Endothelial cell of umbilical vein (primary cell): Measurements from ENCODE around the gene ACTL7B. TPM values are rescaled to one million over a fixed set of nuclear protein-coding genes. Genes with fewer than 3 reads are reported as not detected.

ENCODE experiments used
- BruUV-seq: library from RNA; stranded (reverse); fragments of 400-500 nt; replicated peaks from 2 replicates; lab custom pipeline; 2021; lab: Mats Ljungman, UMichigan
- CTCF ChIA-PET: fragments of 300-600, 350-600 bp; sonication (Branson Sonifier 250); formaldehyde crosslinking; loops from one replicate; lab custom pipeline; 2021; ENCODE audit warnings: antibody characterized with exemption, inconsistent platforms; lab: Charles Lee
- POLR2A ChIA-PET: fragments of 300-600, 350-600 bp; sonication (Branson Sonifier 250); formaldehyde crosslinking; loops from one replicate; lab custom pipeline; 2021; ENCODE audit warnings: antibody characterized with exemption, inconsistent platforms; lab: Charles Lee
- DNase-seq: peaks from one replicate; pipeline ENCODE4 v3.0.0-alpha.2; 2011; ENCODE audit warnings: low read depth, low spot score
- FAIRE-seq: peaks from 2 replicates; lab custom pipeline; 2011; peaks lifted over from hg19 to GRCh38; lab: Jason Lieb, UNC
- H2AFZ ChIP-seq: 2 replicates; pipeline ENCODE4 v1.6.0; 2012; ENCODE audit warnings: low read depth, low read length, control low read depth, inconsistent platforms
- H3K27ac ChIP-seq: 2 replicates; pipeline ENCODE4 v1.5.1; 2011; ENCODE audit warnings: low read depth, mild to moderate bottlenecking, control low read depth, low read length, moderate library complexity; ENCODE audit not compliant: insufficient read depth
- H3K27me3 ChIP-seq, 2 experiments: 2 replicates each; pipeline versions ENCODE4 v1.6.0 to v1.6.1; 2011; ENCODE audit warnings: low read length in 2 of 2, mixed read lengths in 1 of 2; ENCODE audit not compliant: control insufficient read depth in 2 of 2, insufficient read depth in 2 of 2
- H3K36me3 ChIP-seq, 2 experiments: 2 replicates in 1 of 2; 3 replicates in 1 of 2; pipeline ENCODE4 v1.5.1; 2011; ENCODE audit warnings: low read length in 2 of 2, mild to moderate bottlenecking in 1 of 2, moderate library complexity in 1 of 2; ENCODE audit not compliant: control insufficient read depth in 2 of 2, insufficient read depth in 2 of 2; ENCODE audit errors: extremely low read depth in 1 of 2
- H3K4me1 ChIP-seq: 3 replicates; pipeline ENCODE4 v1.5.1; 2011; ENCODE audit warnings: mild to moderate bottlenecking, low read length; ENCODE audit not compliant: control insufficient read depth, insufficient read depth; ENCODE audit errors: extremely low read depth
- H3K4me2 ChIP-seq: 2 replicates; pipeline ENCODE4 v1.6.1; 2011; ENCODE audit warnings: low read length, control low read depth, mixed read lengths; ENCODE audit not compliant: insufficient read depth
- H3K4me3 ChIP-seq, 3 experiments: fragments of 200-600 bp in 1 of 3; sonication (generic), shearing (Covaris generic) in 1 of 3; replicated peaks in 1 of 3; 2 replicates each; pipeline ENCODE4 v1.5.1; 2011 to 2016; ENCODE audit warnings: control low read depth in 3 of 3, low read length in 3 of 3, mild to moderate bottlenecking in 2 of 3, inconsistent platforms in 1 of 3, low read depth in 1 of 3, moderate library complexity in 1 of 3; ENCODE audit not compliant: insufficient read depth in 1 of 3
- H3K79me2 ChIP-seq: 2 replicates; pipeline ENCODE4 v1.6.0; 2012; ENCODE audit warnings: low read length, inconsistent platforms; ENCODE audit not compliant: control insufficient read depth, insufficient read depth
- H3K9ac ChIP-seq: replicated peaks from 2 replicates; pipeline ENCODE3; 2011; ENCODE audit warnings: low read length, control low read depth; ENCODE audit not compliant: insufficient read depth; ENCODE audit errors: extremely low read depth
- H3K9me1 ChIP-seq: replicated peaks from 3 replicates; pipeline ENCODE4 v1.6.0; 2011; ENCODE audit warnings: mild to moderate bottlenecking, low read length; ENCODE audit not compliant: control insufficient read depth, insufficient read depth; ENCODE audit errors: extremely low read depth
- H3K9me3 ChIP-seq: replicated peaks from 2 replicates; pipeline ENCODE4 v1.5.1; 2012; ENCODE audit warnings: low read length, inconsistent platforms; ENCODE audit not compliant: control insufficient read depth, insufficient read depth
- H4K20me1 ChIP-seq: replicated peaks from 2 replicates; pipeline ENCODE3; 2011; ENCODE audit warnings: mild to moderate bottlenecking, low read length; ENCODE audit not compliant: control insufficient read depth, insufficient read depth; ENCODE audit errors: extremely low read depth
- CTCF ChIP-seq, 2 donors: IDR thresholded peaks; 1 replicate in 1 of 2; 2 replicates in 1 of 2; pipeline ENCODE4 v1.5.1; 2011; ENCODE audit warnings: low read length in 2 of 2, mild to moderate bottlenecking in 2 of 2, moderate library complexity in 2 of 2, control low read depth in 1 of 2, inconsistent platforms in 1 of 2, low read depth in 1 of 2; ENCODE audit not compliant: insufficient read depth in 1 of 2; ENCODE audit errors: extremely low read depth in 1 of 2
- EZH2 ChIP-seq: IDR thresholded peaks from 2 replicates; pipeline ENCODE4 v1.6.1; 2012; ENCODE audit warnings: borderline replicate concordance, low read depth, mild to moderate bottlenecking, moderate library complexity, low read length, inconsistent platforms; ENCODE audit not compliant: severe bottlenecking
- FOS ChIP-seq: IDR thresholded peaks from 2 replicates; pipeline ENCODE4 v1.6.1; 2011; ENCODE audit warnings: mild to moderate bottlenecking, low read length, moderate library complexity, borderline replicate concordance; ENCODE audit not compliant: insufficient read depth
- GATA2 ChIP-seq: IDR thresholded peaks from 2 replicates; pipeline ENCODE4 v1.7.0; 2011; ENCODE audit warnings: low read depth, mild to moderate bottlenecking, moderate library complexity, mixed read lengths, low read length; ENCODE audit not compliant: insufficient read length, insufficient read depth
- JUN ChIP-seq: IDR thresholded peaks from 2 replicates; pipeline ENCODE4 v1.6.1; 2011; ENCODE audit warnings: borderline replicate concordance, low read depth; ENCODE audit not compliant: insufficient read length, insufficient read depth
- MAX ChIP-seq: IDR thresholded peaks from 2 replicates; pipeline ENCODE4 v1.6.1; 2011; ENCODE audit not compliant: insufficient read depth, insufficient read length
- MYC ChIP-seq: IDR thresholded peaks from one replicate; pipeline ENCODE4 v1.6.1; 2011; ENCODE audit warnings: mild to moderate bottlenecking, low read depth, low read length
- POLR2A ChIP-seq: IDR thresholded peaks from 2 replicates; pipeline ENCODE4 v1.6.1; 2012; ENCODE audit warnings: low read depth, mild to moderate bottlenecking, control low read depth, low read length
- POLR2AphosphoS5 ChIP-seq: IDR thresholded peaks from 2 replicates; pipeline ENCODE4 v1.6.1; 2012; ENCODE audit warnings: low read depth, mild to moderate bottlenecking, control low read depth, low read length, moderate library complexity; ENCODE audit not compliant: insufficient read depth
- dilution Hi-C: fragments of 300-500 bp; cut with MboI; formaldehyde crosslinking; loops from one replicate; pipeline ENCODE4 v1.15.0; 2019; ENCODE audit warnings: low sequenced_read_pairs; ENCODE audit not compliant: extremely low pct_ligation_motif_present
- intact Hi-C: fragments of 100-400 bp; cut with micrococcal nuclease; formaldehyde crosslinking; loops from one replicate; pipeline ENCODE4 v1.10.0; 2022
- polyA plus RNA-seq, 4 experiments: library from polyadenylated mRNA; depleted of rRNA in 3 of 4; stranded (reverse) in 3 of 4; unstranded in 1 of 4; fragments of >200 nt; gene quantifications; 2 replicates each; pipeline versions ENCODE4 v1.2.1 to v1.2.3, GENCODE V29; 2011 to 2012; ENCODE audit warnings: missing spikeins in 1 of 4
- total RNA-seq: library from RNA; stranded (reverse); gene quantifications from 2 replicates; pipeline ENCODE4 v1.2.3, GENCODE V29; 2021

Gene ACTL7B
- total and polyA plus RNA-seq, 2 donors (not counting 3 experiments of a cell fraction or from before 2014, with no cell fraction given) = not detected

- BruUV-seq = no TSS peak
- CTCF ChIA-PET = interaction anchor here (1.6 kb wide), 1 partner anchor 57 kb away, joined by 7 read pairs; no protein-coding TSS in a partner anchor
- POLR2A ChIA-PET = no interaction called here
- intact Hi-C loops = no loop called here
- Histone ChIP-seq H3K4me3 (no peak overlapping the region), H3K27ac (no peak overlapping the region), H3K36me3 (peaks cover 14 to 25% of the 10 kb centered on the region in 2 experiments), H3K4me1 (no peaks in the 10 kb centered on the region), H3K27me3 (no peaks in the 10 kb centered on the region), H3K4me2 (no peak overlapping the region), H2AFZ (no peak overlapping the region), H3K9me3 (no peaks in the 10 kb centered on the region), H3K9me1 (no peaks in the 10 kb centered on the region), H3K9ac (no peak overlapping the region), H4K20me1 (no peaks in the 10 kb centered on the region), H3K79me2 (no peaks in the 10 kb centered on the region)
- FAIRE-seq = no peak
- TF ChIP-seq MAX (no peak), MYC (no peak), POLR2A (no peak), JUN (no peak), FOS (no peak), EZH2 (no peak), GATA2 (no peak), CTCF (IDR thresholded peaks at IDR 0.05; ENCODE audit: extremely low read depth in 1 of 2, insufficient read depth in 1 of 2, low read depth in 1 of 2, low read length in 2 of 2) (no peak), POLR2AphosphoS5 (no peak)
- no peak for DNase-seq
- dilution Hi-C loops = no loop called here
Observed at GRCh38 chr9:108897324-108898096, 41.7 kb upstream of the ACTL7B start.
